HG02610 (cell line): Measurements from ENCODE around the gene SMAD2.

Source experiments
- ATAC-seq: cut with Tn5 transposase; IDR thresholded peaks from one replicate; pipeline ENCODE4 v1.9.1; 2021; ENCODE audit warnings: mild to moderate bottlenecking, moderate library complexity; ENCODE audit not compliant: unreplicated experiment

SMAD2 gene

GRCh38 chr18:47932603-47933002 is 2.1 kb upstream of the SMAD2 start:
- ATAC-seq, result no peak

- ATAC-seq, result no peak
Observed at GRCh38 chr18:47932190-47932589, 1.7 kb upstream of the SMAD2 start.

- ATAC-seq, result no peak
Observed at GRCh38 chr18:47931718-47932103, 1.3 kb upstream of the SMAD2 start.

- ATAC-seq, result peak; percentile 85
Observed at GRCh38 chr18:47930931-47931717, 665 bp upstream of the SMAD2 start.

- no peak for ATAC-seq
Observed at GRCh38 chr18:47929681-47930198, 719 bp downstream of the SMAD2 start.

- no peak for ATAC-seq
Observed at GRCh38 chr18:47928466-47928865, 2.0 kb downstream of the SMAD2 start.

GRCh38 chr18:47926101-47926850 is 4.2 kb downstream of the SMAD2 start:
- ATAC-seq, result no peak

GRCh38 chr18:47919916-47920315 is 10.5 kb downstream of the SMAD2 start:
- ATAC-seq, result no peak

GRCh38 chr18:47917923-47918610 is 12.4 kb downstream of the SMAD2 start:
- peak; percentile 58 for ATAC-seq

- ATAC-seq, result no peak
Observed at GRCh38 chr18:47915930-47916329, 14.5 kb downstream of the SMAD2 start.

GRCh38 chr18:47915229-47915628 is 15.2 kb downstream of the SMAD2 start:
- ATAC-seq, result no peak

GRCh38 chr18:47912794-47913585 is 17.5 kb downstream of the SMAD2 start:
- peak; percentile 37 for ATAC-seq

- peak; percentile 73 for ATAC-seq
Observed at GRCh38 chr18:47912343-47912742, 18.1 kb downstream of the SMAD2 start.

GRCh38 chr18:47911877-47912276 is 18.6 kb downstream of the SMAD2 start:
- ATAC-seq, result no peak

GRCh38 chr18:47909484-47909883 is 21.0 kb downstream of the SMAD2 start:
- no peak for ATAC-seq

GRCh38 chr18:47908592-47908991 is 21.9 kb downstream of the SMAD2 start:
- ATAC-seq, result no peak

GRCh38 chr18:47906408-47906807 is 24.1 kb downstream of the SMAD2 start:
- ATAC-seq, result no peak

- no peak for ATAC-seq
Observed at GRCh38 chr18:47903809-47904208, 26.6 kb downstream of the SMAD2 start.

- ATAC-seq, result peak; percentile 93
Observed at GRCh38 chr18:47901624-47902362, 28.7 kb downstream of the SMAD2 start.
